Upper lobe of left lung (tissue), 4 donors: Measurements from ENCODE around the gene ARMH4.

ENCODE experiments used
- EP300 ChIP-seq, 4 donors: sonication (generic); formaldehyde crosslinking; IDR thresholded peaks; one replicate each; pipeline ENCODE4 v1.5.1; 2017; ENCODE audit warnings: antibody characterized with exemption in 4 of 4, control low read depth in 2 of 4
- POLR2A ChIP-seq, 4 donors: fragments of 450-650 bp; IDR thresholded peaks; one replicate each; pipeline ENCODE4 v1.5.1; 2016 to 2017; ENCODE audit warnings: antibody characterized with exemption in 4 of 4, mild to moderate bottlenecking in 2 of 4
- POLR2AphosphoS5 ChIP-seq, 2 donors: sonication (generic); formaldehyde crosslinking; IDR thresholded peaks; one replicate each; pipeline ENCODE4 v1.5.1; 2017; ENCODE audit warnings: antibody characterized with exemption in 2 of 2
- TF ChIP-seq, protein P1 (sequence below), 6 experiments: fragments of 450-650 bp in 4 of 6; fragments of 200-600 bp in 2 of 6; sonication (generic) in 2 of 6; IDR thresholded peaks; one replicate each; pipeline ENCODE4 v1.5.1; 2016 to 2019; ENCODE audit warnings: antibody characterized with exemption in 6 of 6

DNA sequence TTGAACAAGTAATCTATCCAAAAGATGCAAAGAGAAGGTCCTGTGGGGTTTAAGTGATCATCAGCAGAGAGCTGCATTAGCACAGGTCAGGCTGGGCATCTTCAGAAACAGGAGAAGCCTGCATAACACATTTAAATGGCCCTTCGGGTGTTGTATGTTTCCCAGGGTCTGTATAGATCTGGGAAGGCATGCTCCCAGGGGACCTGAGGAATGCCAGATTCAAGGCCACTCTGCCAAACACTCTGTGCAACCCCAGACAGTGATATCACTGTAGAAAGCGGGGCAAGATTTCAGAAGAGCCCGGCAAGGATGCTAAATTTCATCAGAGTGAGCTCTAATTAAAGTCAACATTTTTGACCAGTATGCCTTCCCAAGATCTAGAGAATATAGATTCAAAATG is 92.9 kb downstream of the ARMH4 start:
- TF ChIP-seq, protein P1, sequence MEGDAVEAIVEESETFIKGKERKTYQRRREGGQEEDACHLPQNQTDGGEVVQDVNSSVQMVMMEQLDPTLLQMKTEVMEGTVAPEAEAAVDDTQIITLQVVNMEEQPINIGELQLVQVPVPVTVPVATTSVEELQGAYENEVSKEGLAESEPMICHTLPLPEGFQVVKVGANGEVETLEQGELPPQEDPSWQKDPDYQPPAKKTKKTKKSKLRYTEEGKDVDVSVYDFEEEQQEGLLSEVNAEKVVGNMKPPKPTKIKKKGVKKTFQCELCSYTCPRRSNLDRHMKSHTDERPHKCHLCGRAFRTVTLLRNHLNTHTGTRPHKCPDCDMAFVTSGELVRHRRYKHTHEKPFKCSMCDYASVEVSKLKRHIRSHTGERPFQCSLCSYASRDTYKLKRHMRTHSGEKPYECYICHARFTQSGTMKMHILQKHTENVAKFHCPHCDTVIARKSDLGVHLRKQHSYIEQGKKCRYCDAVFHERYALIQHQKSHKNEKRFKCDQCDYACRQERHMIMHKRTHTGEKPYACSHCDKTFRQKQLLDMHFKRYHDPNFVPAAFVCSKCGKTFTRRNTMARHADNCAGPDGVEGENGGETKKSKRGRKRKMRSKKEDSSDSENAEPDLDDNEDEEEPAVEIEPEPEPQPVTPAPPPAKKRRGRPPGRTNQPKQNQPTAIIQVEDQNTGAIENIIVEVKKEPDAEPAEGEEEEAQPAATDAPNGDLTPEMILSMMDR (IDR thresholded peaks at IDR 0.05), result no peak
- TF ChIP-seq POLR2AphosphoS5 (IDR thresholded peaks at IDR 0.05), result no peak
- TF ChIP-seq POLR2A (IDR thresholded peaks at IDR 0.05), result no peak
- TF ChIP-seq EP300 (IDR thresholded peaks at IDR 0.05), result no peak
